ENCODE data around the gene KRT84. TPM values are rescaled to one million over a fixed set of nuclear protein-coding genes. Genes with fewer than 3 reads are reported as not detected.

KRT84 gene
- total RNA-seq, 2 experiments from 2014 or later: not detected

GRCh38 chr12:52335598-52336262 is 49.7 kb downstream of the KRT84 start:
- H3K27ac ChIP-seq (ENCODE audit: low read depth, low read length, poor library complexity, severe bottlenecking): no peak overlapping the region
- no peaks in the 10 kb centered on the region for H3K4me1 ChIP-seq (ENCODE audit: insufficient read depth, low read length, poor library complexity, severe bottlenecking)
- H3K9me3 ChIP-seq (ENCODE audit: low read length): no peaks in the 10 kb centered on the region
- BruUV-seq (replicated peaks): no TSS peak
- intact Hi-C loops (cut with micrococcal nuclease; ENCODE audit: unreplicated experiment): no loop called here
- TF ChIP-seq EZH2phosphoT487 (IDR thresholded peaks at IDR 0.05; ENCODE audit: borderline replicate concordance, low read depth, low read length): no peak
- CTCF ChIA-PET (ENCODE audit: unreplicated experiment): no interaction called here
- no peak for DNase-seq (ENCODE audit: low spot score)
- H4K20me1 ChIP-seq (ENCODE audit: insufficient read depth, low read length): no peaks in the 10 kb centered on the region
- H3K4me2 ChIP-seq (ENCODE audit: low read length): no peak overlapping the region
- POLR2A ChIA-PET: interaction anchor here (1.1 kb wide), 1 partner anchor 445 kb away, joined by 3 read pairs; no protein-coding TSS in a partner anchor
- H3K9me2 ChIP-seq (ENCODE audit: insufficient read depth, low read length): no peaks in the 10 kb centered on the region
- no peaks in the 10 kb centered on the region for H3K36me3 ChIP-seq (ENCODE audit: insufficient read depth, low read length)
- H2AFZ ChIP-seq (ENCODE audit: low read length): no peak overlapping the region
- H3K4me3 ChIP-seq (ENCODE audit: low read depth, low read length, poor library complexity, severe bottlenecking): no peak overlapping the region
- H3K79me2 ChIP-seq (ENCODE audit: insufficient read depth, low read depth, low read length): no peaks in the 10 kb centered on the region

GRCh38 chr12:52334185-52334584 is 51.3 kb downstream of the KRT84 start:
- Histone ChIP-seq H3K27ac (ENCODE audit: low read depth, low read length, poor library complexity, severe bottlenecking) (no peak overlapping the region), H3K4me2 (ENCODE audit: low read length) (no peak overlapping the region), H3K4me3 (ENCODE audit: low read depth, low read length, poor library complexity, severe bottlenecking) (no peak overlapping the region), H2AFZ (ENCODE audit: low read length) (no peak overlapping the region), H3K79me2 (ENCODE audit: insufficient read depth, low read depth, low read length) (no peaks in the 10 kb centered on the region), H3K36me3 (ENCODE audit: insufficient read depth, low read length) (no peaks in the 10 kb centered on the region), H3K4me1 (ENCODE audit: insufficient read depth, low read length, poor library complexity, severe bottlenecking) (no peaks in the 10 kb centered on the region), H3K9me2 (ENCODE audit: insufficient read depth, low read length) (no peaks in the 10 kb centered on the region), H3K9me3 (ENCODE audit: low read length) (no peaks in the 10 kb centered on the region), H4K20me1 (ENCODE audit: insufficient read depth, low read length) (no peaks in the 10 kb centered on the region)
- intact Hi-C loops (cut with micrococcal nuclease; ENCODE audit: unreplicated experiment): no loop called here
- TF ChIP-seq EZH2phosphoT487 (IDR thresholded peaks at IDR 0.05; ENCODE audit: borderline replicate concordance, low read depth, low read length) (no peak), CTCF (conservative IDR thresholded peaks at IDR 0.05; ENCODE audit: low read length) (no peak)
- BruUV-seq (replicated peaks): no TSS peak
- ChIA-PET CTCF (ENCODE audit: unreplicated experiment) (no interaction called here), POLR2A (interaction anchor here (1.1 kb wide), 1 partner anchor 447 kb away, joined by 3 read pairs; no protein-coding TSS in a partner anchor)
- DNase-seq (ENCODE audit: low spot score): no peak

GRCh38 chr12:52333321-52333720 is 52.1 kb downstream of the KRT84 start:
- no peak overlapping the region for H3K4me3 ChIP-seq (ENCODE audit: low read depth, low read length, poor library complexity, severe bottlenecking)
- H3K9me3 ChIP-seq (ENCODE audit: low read length): no peaks in the 10 kb centered on the region
- H3K79me2 ChIP-seq (ENCODE audit: insufficient read depth, low read depth, low read length): no peaks in the 10 kb centered on the region
- no TSS peak for BruUV-seq (replicated peaks)
- H3K36me3 ChIP-seq (ENCODE audit: insufficient read depth, low read length): no peaks in the 10 kb centered on the region
- no peaks in the 10 kb centered on the region for H3K9me2 ChIP-seq (ENCODE audit: insufficient read depth, low read length)
- H2AFZ ChIP-seq (ENCODE audit: low read length): no peak overlapping the region
- intact Hi-C loops (cut with micrococcal nuclease; ENCODE audit: unreplicated experiment): no loop called here
- no peaks in the 10 kb centered on the region for H3K4me1 ChIP-seq (ENCODE audit: insufficient read depth, low read length, poor library complexity, severe bottlenecking)
- TF ChIP-seq EZH2phosphoT487 (IDR thresholded peaks at IDR 0.05; ENCODE audit: borderline replicate concordance, low read depth, low read length): no peak
- no peak for TF ChIP-seq CTCF (conservative IDR thresholded peaks at IDR 0.05; ENCODE audit: low read length)
- ChIA-PET CTCF (ENCODE audit: unreplicated experiment) (no interaction called here), POLR2A (no interaction called here)
- H3K27ac ChIP-seq (ENCODE audit: low read depth, low read length, poor library complexity, severe bottlenecking): no peak overlapping the region
- no peak overlapping the region for H3K4me2 ChIP-seq (ENCODE audit: low read length)
- no peak for DNase-seq (ENCODE audit: low spot score)
- H4K20me1 ChIP-seq (ENCODE audit: insufficient read depth, low read length): no peaks in the 10 kb centered on the region
